ENCODE results near the gene ATXN2. TPM values are rescaled to one million over a fixed set of nuclear protein-coding genes. Genes with fewer than 3 reads are reported as not detected.

The ATXN2 gene
- total and polyA plus RNA-seq, 9 of the 15 experiments (the other 6 are each of a cell fraction or from before 2014, with no cell fraction given) = 16.8 to 67.8 (median 29.3) TPM

- no peak for TF ChIP-seq DIDO1 (tag; IDR thresholded peaks at IDR 0.05; ENCODE audit: low read depth)
- no peak for TF ChIP-seq HDAC6 (IDR thresholded peaks at IDR 0.05; ENCODE audit: low read depth, low read length)
- TF ChIP-seq MAFK (IDR thresholded peaks at IDR 0.05; ENCODE audit: low read length) = peak; percentile 52; the same call in 1 of the 2 replicates
- TF ChIP-seq SREBF2 (CRISPR knock-in tag; IDR thresholded peaks at IDR 0.05) = no peak
- TF ChIP-seq ZKSCAN8 (CRISPR knock-in tag; IDR thresholded peaks at IDR 0.05) = no peak
- TF ChIP-seq TFAP4 (CRISPR knock-in tag; IDR thresholded peaks at IDR 0.05; ENCODE audit: borderline replicate concordance) = no peak
- TF ChIP-seq ELK1 (CRISPR knock-in tag; IDR thresholded peaks at IDR 0.05) = no peak
- TF ChIP-seq NEUROD1 (IDR thresholded peaks at IDR 0.05; ENCODE audit: borderline replicate concordance, low read depth, low read length, partially characterized antibody) = no peak
- peak; percentile 53; the same call in 1 of the 2 replicates for TF ChIP-seq SMARCC2 (IDR thresholded peaks at IDR 0.05; ENCODE audit: low read depth)
- no peak for TF ChIP-seq KHSRP (IDR thresholded peaks at IDR 0.05)
- TF ChIP-seq SMARCA4 (IDR thresholded peaks at IDR 0.05) = peak; percentile 92
- no peak for TF ChIP-seq E2F6 (IDR thresholded peaks at IDR 0.05; ENCODE audit: borderline replicate concordance in 1 of 2, extremely low read depth in 1 of 2, insufficient read depth in 1 of 2, insufficient read length in 1 of 2, low read depth in 1 of 2, low read length in 1 of 2, poor library complexity in 1 of 2, severe bottlenecking in 1 of 2)
- no peak for TF ChIP-seq NR2F6 (CRISPR knock-in tag; IDR thresholded peaks at IDR 0.05)
- TF ChIP-seq CBFA2T2 (conservative IDR thresholded peaks at IDR 0.05) = peak; percentile 78
- no peak for TF ChIP-seq ZNF280A (IDR thresholded peaks at IDR 0.05; ENCODE audit: low read depth, partially characterized antibody)
- no peak for TF ChIP-seq ZNF175 (CRISPR knock-in tag; IDR thresholded peaks at IDR 0.05; ENCODE audit: low read depth)
- peak in 1 of 2 experiments; percentile 64; a peak in 2 of 4 replicates for TF ChIP-seq FOXA3 (CRISPR knock-in tag; conservative IDR thresholded peaks at IDR 0.05 in 1 of 2, IDR thresholded peaks at IDR 0.05 in 1 of 2)
- no peak for TF ChIP-seq ZNF57 (CRISPR knock-in tag; IDR thresholded peaks at IDR 0.05)
- no peak for TF ChIP-seq CBX2 (IDR thresholded peaks at IDR 0.05; ENCODE audit: insufficient read depth, low read length, poor library complexity, severe bottlenecking)
- TF ChIP-seq BACH1 (tag; IDR thresholded peaks at IDR 0.05) = no peak
- no peak for TF ChIP-seq MYBL2 (IDR thresholded peaks at IDR 0.05; ENCODE audit: low read depth)
- no peak for TF ChIP-seq MYBL2 (CRISPR knock-in tag; IDR thresholded peaks at IDR 0.05; ENCODE audit: borderline replicate concordance)
- TF ChIP-seq PCBP2 (IDR thresholded peaks at IDR 0.05; ENCODE audit: low read depth, low read length, poor library complexity, severe bottlenecking) = no peak
- no peak for TF ChIP-seq NCOA2 (IDR thresholded peaks at IDR 0.05; ENCODE audit: partially characterized antibody in 2 of 2)
Observed at GRCh38 chr12:111578276-111578970, 20.7 kb downstream of the ATXN2 start (continued).

Measured in K562 (cell line).